ENCODE measurements around the gene CHCHD3.
A peak's percentile ranks its signal among the peaks of the same experiment; 100 is the strongest.

Gene CHCHD3

GRCh38 chr7:133108023-133108422 lies 26.1 kb upstream of the CHCHD3 start:
- peaks cover 2 to 3% of the 10 kb centered on the region in 2 donors for H3K36me3 Mint-ChIP-seq

GRCh38 chr7:133102276-133103060 lies 20.6 kb upstream of the CHCHD3 start:
- ATAC-seq (replicated peaks) (no peak), DNase-seq (no peak)
- Mint-ChIP-seq H3K9me3 (no peaks in the 10 kb centered on the region), H3K27ac (no peak overlapping the region), H3K4me3 (no peak overlapping the region), H3K4me1 (no peaks in the 10 kb centered on the region), H3K36me3 (no peaks in the 10 kb centered on the region), H3K27me3 (peaks cover 14 to 22% of the 10 kb centered on the region in 2 donors)

More at GRCh38 chr7:133108023-133108422, 26.1 kb upstream of the CHCHD3 start:
- Mint-ChIP-seq H3K9me3 (peaks cover 3 to 8% of the 10 kb centered on the region in 2 donors), H3K4me1 (peaks cover 3 to 4% of the 10 kb centered on the region in 2 donors), H3K27me3 (peaks cover 25 to 33% of the 10 kb centered on the region in 2 donors), H3K27ac (no peak overlapping the region), H3K4me3 (no peak overlapping the region)
- DNase-seq (no peak), ATAC-seq (replicated peaks) (no peak)

- Mint-ChIP-seq H3K9me3 (no peaks in the 10 kb centered on the region), H3K4me1 (no peaks in the 10 kb centered on the region), H3K36me3 (no peaks in the 10 kb centered on the region), H3K4me3 (no peak overlapping the region), H3K27ac (no peak overlapping the region), H3K27me3 (peaks cover 18% of the 10 kb centered on the region in 2 donors)
- no peak for DNase-seq
- peak; percentile 29 to 48 for ATAC-seq (replicated peaks)
These were observed 17.9 kb upstream of the CHCHD3 start for GRCh38 chr7:133099633-133100286.

GRCh38 chr7:133095119-133095671 lies 13.3 kb upstream of the CHCHD3 start:
- H3K4me3 Mint-ChIP-seq = no peak overlapping the region
- H3K27ac Mint-ChIP-seq = no peak overlapping the region
- no peak for DNase-seq
- H3K4me1 Mint-ChIP-seq = no peaks in the 10 kb centered on the region
- no peaks in the 10 kb centered on the region for H3K9me3 Mint-ChIP-seq
- peaks cover 10 to 17% of the 10 kb centered on the region in 2 donors for H3K27me3 Mint-ChIP-seq
- no peak for ATAC-seq (replicated peaks)
- no peaks in the 10 kb centered on the region for H3K36me3 Mint-ChIP-seq

GRCh38 chr7:133091943-133092464 lies 10.1 kb upstream of the CHCHD3 start:
- DNase-seq (no peak), ATAC-seq (replicated peaks) (no peak)
- Mint-ChIP-seq H3K36me3 (no peaks in the 10 kb centered on the region), H3K4me1 (no peaks in the 10 kb centered on the region), H3K4me3 (no peak overlapping the region), H3K9me3 (no peaks in the 10 kb centered on the region), H3K27me3 (peaks cover 9 to 14% of the 10 kb centered on the region in 2 donors), H3K27ac (no peak overlapping the region)

- Mint-ChIP-seq H3K27me3 (no peaks in the 10 kb centered on the region), H3K27ac (peak overlapping the region; percentile 97), H3K4me3 (peak overlapping the region; percentile 96 to 97), H3K4me1 (peaks cover 11 to 26% of the 10 kb centered on the region in 2 donors), H3K36me3 (peaks cover 7 to 11% of the 10 kb centered on the region in 2 donors), H3K9me3 (no peaks in the 10 kb centered on the region)
- ATAC-seq (replicated peaks) = no peak
- DNase-seq = no peak
These were observed 488 bp upstream of the CHCHD3 start for GRCh38 chr7:133082390-133082766.

- H3K4me3 Mint-ChIP-seq = peak overlapping the region; percentile 96 to 97
- H3K36me3 Mint-ChIP-seq = peaks cover 7 to 19% of the 10 kb centered on the region in 2 donors
- H3K27ac Mint-ChIP-seq = peak overlapping the region; percentile 97
- DNase-seq (no peak), ATAC-seq (replicated peaks) (no peak)
- no peaks in the 10 kb centered on the region for H3K9me3 Mint-ChIP-seq
- peaks cover 16 to 33% of the 10 kb centered on the region in 2 donors for H3K4me1 Mint-ChIP-seq
- no peaks in the 10 kb centered on the region for H3K27me3 Mint-ChIP-seq
These were observed 731 bp downstream of the CHCHD3 start for GRCh38 chr7:133081119-133081598.

GRCh38 chr7:133079296-133079695 lies 2.6 kb downstream of the CHCHD3 start:
- ATAC-seq (replicated peaks) = no peak
- H3K4me3 Mint-ChIP-seq = no peak overlapping the region
- H3K27ac Mint-ChIP-seq = no peak overlapping the region
- peaks cover 13 to 27% of the 10 kb centered on the region in 2 donors for H3K36me3 Mint-ChIP-seq
- no peak for DNase-seq
- H3K4me1 Mint-ChIP-seq = peaks cover 23 to 47% of the 10 kb centered on the region in 2 donors
- no peaks in the 10 kb centered on the region for H3K9me3 Mint-ChIP-seq
- H3K27me3 Mint-ChIP-seq = no peaks in the 10 kb centered on the region

GRCh38 chr7:133077394-133077793 lies 4.5 kb downstream of the CHCHD3 start:
- Mint-ChIP-seq H3K27ac (no peak overlapping the region), H3K36me3 (peaks cover 24 to 39% of the 10 kb centered on the region in 2 donors), H3K9me3 (no peaks in the 10 kb centered on the region), H3K27me3 (no peaks in the 10 kb centered on the region), H3K4me1 (peaks cover 34 to 62% of the 10 kb centered on the region in 2 donors), H3K4me3 (no peak overlapping the region)
- ATAC-seq (replicated peaks) (no peak), DNase-seq (no peak)

GRCh38 chr7:133076142-133076541 lies 5.7 kb downstream of the CHCHD3 start:
- Mint-ChIP-seq H3K27me3 (no peaks in the 10 kb centered on the region), H3K9me3 (no peaks in the 10 kb centered on the region), H3K4me3 (no peak overlapping the region), H3K4me1 (peaks cover 39 to 67% of the 10 kb centered on the region in 2 donors), H3K36me3 (peaks cover 29 to 46% of the 10 kb centered on the region in 2 donors), H3K27ac (no peak overlapping the region)
- no peak for ATAC-seq (replicated peaks)
- DNase-seq = no peak

GRCh38 chr7:133071506-133071905 lies 10.4 kb downstream of the CHCHD3 start:
- H3K36me3 Mint-ChIP-seq = peaks cover 39 to 54% of the 10 kb centered on the region in 2 donors
- DNase-seq (no peak), ATAC-seq (replicated peaks) (no peak)
- H3K4me3 Mint-ChIP-seq = no peak overlapping the region
- H3K27me3 Mint-ChIP-seq = no peaks in the 10 kb centered on the region
- peaks cover 27 to 47% of the 10 kb centered on the region in 2 donors for H3K4me1 Mint-ChIP-seq
- no peak overlapping the region for H3K27ac Mint-ChIP-seq
- peaks cover 0 to 2% of the 10 kb centered on the region in 2 donors for H3K9me3 Mint-ChIP-seq

GRCh38 chr7:133070562-133070961 lies 11.3 kb downstream of the CHCHD3 start:
- no peak for DNase-seq
- ATAC-seq (replicated peaks) = no peak
- Mint-ChIP-seq H3K27me3 (no peaks in the 10 kb centered on the region), H3K9me3 (peaks cover 0 to 2% of the 10 kb centered on the region in 2 donors), H3K27ac (no peak overlapping the region), H3K36me3 (peaks cover 41 to 54% of the 10 kb centered on the region in 2 donors), H3K4me1 (peaks cover 26 to 42% of the 10 kb centered on the region in 2 donors), H3K4me3 (no peak overlapping the region)

- Mint-ChIP-seq H3K9me3 (peaks cover 1 to 2% of the 10 kb centered on the region in 2 donors), H3K4me1 (peaks cover 12 to 18% of the 10 kb centered on the region in 2 donors), H3K36me3 (peaks cover 30 to 50% of the 10 kb centered on the region in 2 donors), H3K27me3 (no peaks in the 10 kb centered on the region), H3K4me3 (no peak overlapping the region), H3K27ac (no peak overlapping the region)
- ATAC-seq (replicated peaks) (no peak), DNase-seq (no peak)
These were observed 16.6 kb downstream of the CHCHD3 start for GRCh38 chr7:133065301-133065700.

- H3K36me3 Mint-ChIP-seq = peaks cover 38 to 57% of the 10 kb centered on the region in 2 donors
- H3K4me1 Mint-ChIP-seq = peaks cover 22 to 29% of the 10 kb centered on the region in 2 donors
- DNase-seq = no peak
- ATAC-seq (replicated peaks) = no peak
- no peaks in the 10 kb centered on the region for H3K27me3 Mint-ChIP-seq
- no peak overlapping the region for H3K4me3 Mint-ChIP-seq
- H3K27ac Mint-ChIP-seq = no peak overlapping the region
- peaks cover 6% of the 10 kb centered on the region in 2 donors for H3K9me3 Mint-ChIP-seq
These were observed 17.6 kb downstream of the CHCHD3 start for GRCh38 chr7:133064082-133064820.

All from stimulated activated naive B cell treated with anti-CD40 and anti-IgM and Interleukin-4, amounts not matched to agents 10 μg/mL and 1 μg/mL and 100 μg/mL, for 72 hours (primary cell).